CD4-positive, alpha-beta memory T cell (primary cell): ENCODE results near the gene EEF1AKMT1. TPM values are rescaled to one million over a fixed set of nuclear protein-coding genes. Genes with fewer than 3 reads are reported as not detected.

Experiments used
- CTCF ChIA-PET: fragments of 350-600 bp; sonication (Branson Sonifier 250); formaldehyde crosslinking; loops from one replicate; lab custom pipeline; 2021; ENCODE audit warnings: inconsistent platforms; ENCODE audit not compliant: partially characterized antibody; lab: Charles Lee
- POLR2A ChIA-PET: fragments of 350-600 bp; sonication (Branson Sonifier 250); formaldehyde crosslinking; loops from one replicate; lab custom pipeline; 2021; ENCODE audit not compliant: partially characterized antibody; lab: Charles Lee
- DNase-seq, 5 donors: peaks; one replicate each; pipeline versions ENCODE4 v3.0.0 to v3.0.0-alpha.2; 2020 to 2022; ENCODE audit warnings: mixed read lengths in 1 of 5
- H3K27ac ChIP-seq: one replicate; pipeline ENCODE4 v1.7.0; 2013; ENCODE audit warnings: low read depth, low read length
- H3K27me3 ChIP-seq: 2 replicates; pipeline ENCODE4 v1.7.0; 2013; ENCODE audit warnings: mild to moderate bottlenecking, low read length, moderate library complexity; ENCODE audit not compliant: insufficient read depth
- H3K36me3 ChIP-seq: 2 replicates; pipeline ENCODE4 v1.7.0; 2013; ENCODE audit warnings: mild to moderate bottlenecking, low read length, moderate library complexity; ENCODE audit not compliant: insufficient read depth
- H3K4me1 ChIP-seq: 2 replicates; pipeline ENCODE4 v1.7.0; 2013; ENCODE audit warnings: mild to moderate bottlenecking, low read length, moderate library complexity; ENCODE audit not compliant: insufficient read depth
- H3K4me3 ChIP-seq, 2 donors: one replicate each; pipeline ENCODE4 v1.7.0; 2013; ENCODE audit warnings: low read length in 2 of 2, mild to moderate bottlenecking in 1 of 2
- H3K9me3 ChIP-seq, 2 donors: one replicate each; pipeline ENCODE4 v1.7.0; 2013; ENCODE audit warnings: low read length in 2 of 2, control low read depth in 1 of 2; ENCODE audit not compliant: control insufficient read depth in 1 of 2
- H3K27ac Mint-ChIP-seq, 7 donors: one replicate each; pipeline ENCODE4 v1.8.0; 2020 to 2021; ENCODE audit warnings: mixed read lengths in 7 of 7, mild to moderate bottlenecking in 6 of 7, inconsistent platforms in 3 of 7, moderate library complexity in 3 of 7
- H3K27me3 Mint-ChIP-seq, 2 donors: one replicate each; pipeline ENCODE4 v1.8.0; 2020 to 2021; ENCODE audit warnings: mixed read lengths in 2 of 2
- H3K36me3 Mint-ChIP-seq, 2 donors: one replicate each; pipeline ENCODE4 v1.8.0; 2020 to 2021; ENCODE audit warnings: mixed read lengths in 2 of 2, inconsistent platforms in 1 of 2, mild to moderate bottlenecking in 1 of 2
- H3K4me1 Mint-ChIP-seq, 4 donors: one replicate each; pipeline ENCODE4 v1.8.0; 2020 to 2021; ENCODE audit warnings: mixed read lengths in 4 of 4, mild to moderate bottlenecking in 1 of 4
- H3K4me3 Mint-ChIP-seq, 8 donors: one replicate each; pipeline ENCODE4 v1.8.0; 2020 to 2021; ENCODE audit warnings: mixed read lengths in 8 of 8, mild to moderate bottlenecking in 7 of 8, moderate library complexity in 6 of 8, inconsistent platforms in 3 of 8
- H3K9me3 Mint-ChIP-seq, 8 donors: one replicate each; pipeline ENCODE4 v1.8.0; 2020 to 2021; ENCODE audit warnings: mixed read lengths in 8 of 8, mild to moderate bottlenecking in 5 of 8, inconsistent platforms in 3 of 8, moderate library complexity in 1 of 8
- intact Hi-C: fragments of 100-400 bp; cut with micrococcal nuclease; formaldehyde crosslinking; loops from one replicate; pipeline ENCODE4 v1.15.1; 2023
- polyA plus RNA-seq, 2 donors: library from polyadenylated mRNA; unstranded; fragments of 300-500 nt; fragmentation: Illumina TruSeq; gene quantifications; one replicate each; pipeline ENCODE4 v1.2.3, GENCODE V29; 2021
- total RNA-seq, 2 experiments: library from RNA; stranded (reverse); gene quantifications; one replicate each; pipeline ENCODE4 v1.2.3, GENCODE V29; 2021

Gene EEF1AKMT1
- total and polyA plus RNA-seq, 4 experiments from 2014 or later = 8.1 to 16.2 (median 10.1) TPM

DNA sequence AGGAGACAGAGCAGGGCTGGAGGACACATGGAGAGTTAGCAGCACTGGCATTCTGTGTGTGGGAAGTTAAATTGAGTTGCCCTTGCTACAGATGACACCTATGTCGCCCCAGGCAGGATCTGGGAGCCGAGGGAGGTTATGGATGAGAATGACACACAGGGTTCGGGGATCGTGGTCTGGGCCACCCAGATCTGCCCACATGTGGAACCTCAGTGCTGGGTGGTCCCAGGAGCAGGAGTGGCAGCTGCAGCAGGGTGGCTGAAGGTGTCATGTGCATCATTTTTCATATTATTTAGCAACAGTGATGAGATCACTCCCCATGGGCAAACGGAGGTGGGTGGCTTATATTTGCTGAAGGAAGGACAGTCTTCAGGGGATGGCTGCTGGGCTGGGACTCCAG lies 67.1 kb downstream of the EEF1AKMT1 start:
- H3K4me3 ChIP-seq = no peak overlapping the region
- H3K4me1 ChIP-seq = peaks cover 7% of the 10 kb centered on the region
- ChIA-PET CTCF (interaction anchor here (3.1 kb wide), 1 partner anchor 212 kb away, joined by 9 read pairs; no protein-coding TSS in a partner anchor), POLR2A (no interaction called here)
- intact Hi-C loops = no loop called here
- H3K27ac Mint-ChIP-seq = peak overlapping the region in 2 of 7 donors; percentile 2 to 81
- H3K27me3 ChIP-seq = peaks cover 10% of the 10 kb centered on the region
- no peaks in the 10 kb centered on the region for H3K36me3 ChIP-seq
- peaks cover 0 to 2% of the 10 kb centered on the region in 2 donors for H3K36me3 Mint-ChIP-seq
- no peak overlapping the region for H3K4me3 Mint-ChIP-seq
- no peak for DNase-seq
- H3K4me1 Mint-ChIP-seq = peaks cover 3 to 14% (median 8%) of the 10 kb centered on the region in 4 donors
- H3K9me3 ChIP-seq = no peaks in the 10 kb centered on the region
- H3K9me3 Mint-ChIP-seq = no peaks in the 10 kb centered on the region
- H3K27ac ChIP-seq = no peak overlapping the region
- H3K27me3 Mint-ChIP-seq = peaks cover 1 to 5% of the 10 kb centered on the region in 2 donors

DNA sequence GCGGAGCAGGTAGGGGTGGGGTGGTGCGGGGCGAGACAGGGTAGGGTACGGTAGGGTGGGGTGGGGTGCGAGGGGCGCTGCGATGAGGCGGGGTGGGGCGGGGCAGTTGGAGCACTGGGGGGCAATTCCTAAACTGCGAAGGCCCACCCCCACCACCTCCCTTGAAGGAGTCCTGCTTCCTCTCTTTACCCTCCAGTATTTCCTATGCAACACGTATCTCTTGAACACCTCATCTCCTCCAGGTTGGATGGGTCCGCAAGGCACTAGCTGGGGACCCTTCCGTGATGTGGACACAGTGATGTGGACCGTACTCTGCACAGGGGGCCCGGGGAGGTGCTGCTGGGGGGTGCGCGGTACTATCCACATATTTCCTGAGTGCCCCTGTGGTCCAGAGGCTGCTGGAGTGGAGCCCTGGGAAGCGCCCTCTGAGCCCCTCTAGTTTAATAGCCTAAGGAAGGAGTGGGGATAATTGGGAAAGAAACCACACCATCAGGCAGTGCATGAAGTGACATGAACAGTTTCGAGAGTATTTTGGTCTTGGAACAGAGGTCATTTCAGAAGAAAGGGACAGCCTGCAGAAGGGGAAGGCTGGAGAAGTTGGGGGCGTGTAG lies 69.2 kb downstream of the EEF1AKMT1 start:
- no peak overlapping the region for H3K4me3 ChIP-seq
- peaks cover 0 to 2% of the 10 kb centered on the region in 2 donors for H3K36me3 Mint-ChIP-seq
- POLR2A ChIA-PET = interaction anchor here (1.1 to 1.6 kb wide), 5 partner anchors 69 to 228 kb away, joined by 3 to 4 read pairs (median 4); partner anchors contain the start of genes CRYL1 and EEF1AKMT1
- H3K27ac ChIP-seq = no peak overlapping the region
- peaks cover 7% of the 10 kb centered on the region for H3K4me1 ChIP-seq
- peak overlapping the region in 5 of 7 donors; percentile 4 to 85 (median 22) for H3K27ac Mint-ChIP-seq
- peaks cover 3 to 14% (median 8%) of the 10 kb centered on the region in 4 donors for H3K4me1 Mint-ChIP-seq
- CTCF ChIA-PET = interaction anchor here (0.9 to 3.1 kb wide), 4 partner anchors 19 to 210 kb away, joined by 3 to 9 read pairs (median 4); no protein-coding TSS in a partner anchor
- peaks cover 9 to 20% of the 10 kb centered on the region in 2 donors for H3K27me3 Mint-ChIP-seq
- no peaks in the 10 kb centered on the region for H3K36me3 ChIP-seq
- peaks cover 29% of the 10 kb centered on the region for H3K27me3 ChIP-seq
- peak overlapping the region; percentile 31 to 83 (median 76) for H3K4me3 Mint-ChIP-seq
- H3K9me3 ChIP-seq = no peaks in the 10 kb centered on the region
- H3K9me3 Mint-ChIP-seq = no peaks in the 10 kb centered on the region
- no peak for DNase-seq
- intact Hi-C loops = loop anchor here (1.0 to 5.0 kb wide), 4 partner anchors 69 to 507 kb away; partner anchors contain the start of genes CRYL1, EEF1AKMT1 and IFT88

- CTCF ChIA-PET = interaction anchor here (0.5 to 3.1 kb wide), 8 partner anchors 12 to 249 kb away, joined by 3 to 9 read pairs (median 4); no protein-coding TSS in a partner anchor
- peak; percentile 78 to 83 (median 81) for DNase-seq
- Histone ChIP-seq H3K4me1 (peaks cover 7% of the 10 kb centered on the region), H3K36me3 (no peaks in the 10 kb centered on the region), H3K27ac (no peak overlapping the region), H3K27me3 (peaks cover 30% of the 10 kb centered on the region), H3K4me3 (no peak overlapping the region), H3K9me3 (no peaks in the 10 kb centered on the region)
- peaks cover 11 to 22% of the 10 kb centered on the region in 2 donors for H3K27me3 Mint-ChIP-seq
- POLR2A ChIA-PET = interaction anchor here (1.1 to 1.7 kb wide), 5 partner anchors 70 to 228 kb away, joined by 3 to 4 read pairs (median 4); partner anchors contain the start of genes CRYL1, EEF1AKMT1 and IFT88
- H3K27ac Mint-ChIP-seq = no peak overlapping the region
- peaks cover 3 to 14% (median 8%) of the 10 kb centered on the region in 4 donors for H3K4me1 Mint-ChIP-seq
- peak overlapping the region in 2 of 8 donors; percentile 72 to 77 for H3K4me3 Mint-ChIP-seq
- intact Hi-C loops = loop anchor here (1.0 to 5.0 kb wide), 5 partner anchors 69 to 507 kb away; partner anchors contain the start of genes CRYL1, EEF1AKMT1 and IFT88
- peaks cover 0 to 2% of the 10 kb centered on the region in 2 donors for H3K36me3 Mint-ChIP-seq
- H3K9me3 Mint-ChIP-seq = no peaks in the 10 kb centered on the region
Measured at GRCh38 chr13:20703780-20704458, 69.8 kb downstream of the EEF1AKMT1 start.

GRCh38 chr13:20702915-20703779 lies 70.6 kb downstream of the EEF1AKMT1 start, which contains the start of gene IL17D:
Gene IL17D (plus strand): TSS chr13:20703699. CDS start chr13:20704002, 303 bp downstream.
- ChIA-PET POLR2A (interaction anchor here (1.1 to 1.7 kb wide), 6 partner anchors 70 to 227 kb away, joined by 3 to 4 read pairs (median 4); partner anchors contain the start of genes CRYL1, EEF1AKMT1 and IFT88), CTCF (interaction anchor here (0.5 to 3.1 kb wide), 9 partner anchors 8 to 248 kb away, joined by 3 to 12 read pairs (median 3); no protein-coding TSS in a partner anchor)
- H3K27ac ChIP-seq = peak within 1 kb of the TSS; percentile 6
- H3K27me3 Mint-ChIP-seq = peaks cover 16 to 26% of the 10 kb centered on the region in 2 donors
- H3K4me3 Mint-ChIP-seq = peak within 1 kb of the TSS; percentile 85 to 96 (median 88)
- peak within 1 kb of the TSS; percentile 13 to 47 for H3K4me3 ChIP-seq
- H3K4me1 ChIP-seq = peaks cover 7% of the 10 kb centered on the region
- H3K27me3 ChIP-seq = peaks cover 30% of the 10 kb centered on the region
- peak; percentile 25 to 44 (median 31) for DNase-seq
- H3K36me3 ChIP-seq = no peaks in the 10 kb centered on the region
- H3K27ac Mint-ChIP-seq = peak within 1 kb of the TSS; percentile 62 to 86 (median 83)
- intact Hi-C loops = loop anchor here (2.0 to 5.0 kb wide), 2 partner anchors 228 to 506 kb away; no protein-coding TSS in a partner anchor
- no peaks in the 10 kb centered on the region for H3K9me3 ChIP-seq
- H3K36me3 Mint-ChIP-seq = peaks cover 0 to 2% of the 10 kb centered on the region in 2 donors
- no peaks in the 10 kb centered on the region for H3K9me3 Mint-ChIP-seq
- H3K4me1 Mint-ChIP-seq = peaks cover 3 to 14% (median 8%) of the 10 kb centered on the region in 4 donors

DNA sequence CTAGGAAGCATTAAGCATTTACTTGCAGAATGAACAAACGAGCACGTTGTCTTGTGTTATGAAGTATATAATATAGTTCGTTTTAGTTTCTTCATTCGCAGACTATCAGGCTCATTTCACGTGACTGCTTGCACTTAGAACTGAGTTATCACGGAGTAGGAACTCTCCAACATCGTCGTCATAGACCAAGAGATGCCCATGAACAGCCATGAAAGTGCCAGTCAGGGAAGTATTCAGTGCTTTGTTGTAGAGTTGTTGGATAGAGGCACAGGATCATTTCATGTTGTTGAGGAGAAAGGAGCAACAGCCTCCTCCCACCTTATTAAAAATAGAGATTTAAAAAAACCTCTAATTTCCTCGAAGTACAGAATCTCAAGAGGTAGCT lies 71.2 kb downstream of the EEF1AKMT1 start:
- H3K27me3 ChIP-seq = peaks cover 30% of the 10 kb centered on the region
- H3K4me3 ChIP-seq = peak overlapping the region in 1 of 2 donors; percentile 47
- Mint-ChIP-seq H3K4me1 (peaks cover 3 to 14% (median 8%) of the 10 kb centered on the region in 4 donors), H3K27me3 (peaks cover 18 to 26% of the 10 kb centered on the region in 2 donors), H3K9me3 (no peaks in the 10 kb centered on the region), H3K36me3 (peaks cover 0 to 2% of the 10 kb centered on the region in 2 donors), H3K4me3 (peak overlapping the region; percentile 85 to 96 (median 88)), H3K27ac (peak overlapping the region; percentile 59 to 83 (median 67))
- no peak for DNase-seq
- intact Hi-C loops = loop anchor here (2.0 to 5.0 kb wide), 2 partner anchors 228 to 505 kb away; no protein-coding TSS in a partner anchor
- H3K27ac ChIP-seq = no peak overlapping the region
- no peaks in the 10 kb centered on the region for H3K9me3 ChIP-seq
- H3K4me1 ChIP-seq = peaks cover 7% of the 10 kb centered on the region
- no peaks in the 10 kb centered on the region for H3K36me3 ChIP-seq
- CTCF ChIA-PET = interaction anchor here (0.6 to 2.4 kb wide), 6 partner anchors 9 to 506 kb away, joined by 3 to 12 read pairs (median 4); no protein-coding TSS in a partner anchor
- POLR2A ChIA-PET = interaction anchor here (1.3 to 1.7 kb wide), 2 partner anchors 70 to 135 kb away, joined by 4 read pairs; partner anchors contain the start of gene IFT88

GRCh38 chr13:20701461-20701860 lies 72.3 kb downstream of the EEF1AKMT1 start:
- CTCF ChIA-PET = interaction anchor here (1.1 to 2.4 kb wide), 5 partner anchors 10 to 505 kb away, joined by 3 to 12 read pairs (median 4); no protein-coding TSS in a partner anchor
- POLR2A ChIA-PET = interaction anchor here (1.3 kb wide), 1 partner anchor 72 kb away, joined by 4 read pairs; no protein-coding TSS in a partner anchor
- Mint-ChIP-seq H3K4me1 (peaks cover 3 to 14% (median 8%) of the 10 kb centered on the region in 4 donors), H3K4me3 (peak overlapping the region in 1 of 8 donors; percentile 96), H3K27me3 (peaks cover 19 to 26% of the 10 kb centered on the region in 2 donors), H3K36me3 (peaks cover 0 to 2% of the 10 kb centered on the region in 2 donors), H3K9me3 (no peaks in the 10 kb centered on the region), H3K27ac (no peak overlapping the region)
- Histone ChIP-seq H3K9me3 (no peaks in the 10 kb centered on the region), H3K36me3 (no peaks in the 10 kb centered on the region), H3K27ac (no peak overlapping the region), H3K4me3 (no peak overlapping the region), H3K27me3 (peaks cover 30% of the 10 kb centered on the region), H3K4me1 (peaks cover 7% of the 10 kb centered on the region)
- intact Hi-C loops = loop anchor here (5.0 kb wide), 1 partner anchor 504 kb away; no protein-coding TSS in a partner anchor
- DNase-seq = no peak
